ENCODE results near the gene NPAS3. TPM values are rescaled to one million over a fixed set of nuclear protein-coding genes. Genes with fewer than 3 reads are reported as not detected.

The NPAS3 gene
- total and polyA plus RNA-seq, 10 donors = 0.13 to 9.5 (median 2.9) TPM

- no peaks in the 10 kb centered on the region for H3K36me3 ChIP-seq
- peaks cover 0 to 21% (median 10%) of the 10 kb centered on the region in 8 donors for H3K9me3 ChIP-seq
- H3K27ac ChIP-seq = no peak overlapping the region
- H3K27me3 ChIP-seq (replicated peaks in 1 of 7) = no peaks in the 10 kb centered on the region
- WGBS, 5 donors = 88 to 95% (median 92%) methylated on average over 4 of the region's 4 CpGs
- intact Hi-C loops (cut with DNase I; ENCODE audit: low total_unique reads) = no loop called here
- no peak overlapping the region for H3K4me3 ChIP-seq
- no peaks in the 10 kb centered on the region for H3K4me1 ChIP-seq
- DNase-seq = no peak
- no peak for TF ChIP-seq POLR2AphosphoS5 (IDR thresholded peaks at IDR 0.05)
- TF ChIP-seq POLR2A (IDR thresholded peaks at IDR 0.05) = no peak
- TF ChIP-seq, protein P1, sequence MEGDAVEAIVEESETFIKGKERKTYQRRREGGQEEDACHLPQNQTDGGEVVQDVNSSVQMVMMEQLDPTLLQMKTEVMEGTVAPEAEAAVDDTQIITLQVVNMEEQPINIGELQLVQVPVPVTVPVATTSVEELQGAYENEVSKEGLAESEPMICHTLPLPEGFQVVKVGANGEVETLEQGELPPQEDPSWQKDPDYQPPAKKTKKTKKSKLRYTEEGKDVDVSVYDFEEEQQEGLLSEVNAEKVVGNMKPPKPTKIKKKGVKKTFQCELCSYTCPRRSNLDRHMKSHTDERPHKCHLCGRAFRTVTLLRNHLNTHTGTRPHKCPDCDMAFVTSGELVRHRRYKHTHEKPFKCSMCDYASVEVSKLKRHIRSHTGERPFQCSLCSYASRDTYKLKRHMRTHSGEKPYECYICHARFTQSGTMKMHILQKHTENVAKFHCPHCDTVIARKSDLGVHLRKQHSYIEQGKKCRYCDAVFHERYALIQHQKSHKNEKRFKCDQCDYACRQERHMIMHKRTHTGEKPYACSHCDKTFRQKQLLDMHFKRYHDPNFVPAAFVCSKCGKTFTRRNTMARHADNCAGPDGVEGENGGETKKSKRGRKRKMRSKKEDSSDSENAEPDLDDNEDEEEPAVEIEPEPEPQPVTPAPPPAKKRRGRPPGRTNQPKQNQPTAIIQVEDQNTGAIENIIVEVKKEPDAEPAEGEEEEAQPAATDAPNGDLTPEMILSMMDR (IDR thresholded peaks at IDR 0.05 in 8 of 11, conservative IDR thresholded peaks at IDR 0.05 in 3 of 11) = no peak
These were observed 255.9 kb downstream of the NPAS3 start for GRCh38 chr14:33194551-33194950.

- Histone ChIP-seq H3K9me3 (peaks cover 0 to 21% (median 10%) of the 10 kb centered on the region in 8 donors), H3K4me1 (no peaks in the 10 kb centered on the region), H3K4me3 (no peak overlapping the region), H3K36me3 (no peaks in the 10 kb centered on the region), H3K27me3 (replicated peaks in 1 of 7) (no peaks in the 10 kb centered on the region), H3K27ac (no peak overlapping the region)
- TF ChIP-seq, protein P1 (IDR thresholded peaks at IDR 0.05 in 8 of 11, conservative IDR thresholded peaks at IDR 0.05 in 3 of 11) = no peak
- TF ChIP-seq POLR2AphosphoS5 (IDR thresholded peaks at IDR 0.05) (no peak), POLR2A (IDR thresholded peaks at IDR 0.05) (no peak)
- 95 to 98% (median 96%) methylated on average over 6 to 25 of the region's 25 CpGs for WGBS, 5 donors
- intact Hi-C loops (cut with DNase I; ENCODE audit: low total_unique reads) = no loop called here
- DNase-seq = no peak
These were observed 260.0 kb downstream of the NPAS3 start for GRCh38 chr14:33198684-33199083.

DNA sequence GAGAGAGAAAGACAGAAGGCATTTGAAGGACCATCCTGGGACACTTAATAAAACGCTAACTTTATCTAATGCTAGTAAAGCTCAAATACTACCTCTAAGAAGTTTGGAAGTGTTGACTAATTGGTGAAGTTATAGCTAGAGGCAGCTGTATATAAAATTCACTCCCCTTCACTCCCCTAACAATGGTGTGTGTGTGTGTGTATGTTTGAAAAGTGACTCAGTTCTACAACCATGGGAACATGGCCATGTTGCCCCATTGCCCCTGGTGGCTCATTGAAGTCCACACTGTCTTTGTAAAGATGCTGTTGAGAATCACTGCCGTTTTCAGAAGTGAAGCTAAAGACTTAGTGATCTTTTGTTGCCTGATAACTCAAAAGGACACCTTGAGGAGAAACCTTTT is 262.4 kb downstream of the NPAS3 start:
- H3K9me3 ChIP-seq = peaks cover 0 to 21% (median 10%) of the 10 kb centered on the region in 8 donors
- 82 to 92% (median 83%) methylated on average over 2 of the region's 2 CpGs for WGBS, 5 donors
- H3K4me3 ChIP-seq = no peak overlapping the region
- TF ChIP-seq POLR2AphosphoS5 (IDR thresholded peaks at IDR 0.05) (no peak), POLR2A (IDR thresholded peaks at IDR 0.05) (no peak)
- TF ChIP-seq, protein P1 (IDR thresholded peaks at IDR 0.05 in 8 of 11, conservative IDR thresholded peaks at IDR 0.05 in 3 of 11) = no peak
- DNase-seq = no peak
- no peaks in the 10 kb centered on the region for H3K36me3 ChIP-seq
- H3K27ac ChIP-seq = no peak overlapping the region
- intact Hi-C loops (cut with DNase I; ENCODE audit: low total_unique reads) = no loop called here
- H3K4me1 ChIP-seq = no peaks in the 10 kb centered on the region
- no peaks in the 10 kb centered on the region for H3K27me3 ChIP-seq (replicated peaks in 1 of 7)

GRCh38 chr14:33206981-33207380 is 268.3 kb downstream of the NPAS3 start:
- no peak for TF ChIP-seq POLR2A (IDR thresholded peaks at IDR 0.05)
- TF ChIP-seq, protein P1 (IDR thresholded peaks at IDR 0.05 in 8 of 11, conservative IDR thresholded peaks at IDR 0.05 in 3 of 11) = no peak
- no peak for TF ChIP-seq POLR2AphosphoS5 (IDR thresholded peaks at IDR 0.05)
- WGBS, 5 donors = 59 to 73% (median 69%) methylated on average over 5 of the region's 5 CpGs
- Histone ChIP-seq H3K4me3 (no peak overlapping the region), H3K9me3 (no peaks in the 10 kb centered on the region), H3K36me3 (no peaks in the 10 kb centered on the region), H3K27me3 (replicated peaks in 1 of 7) (no peaks in the 10 kb centered on the region), H3K4me1 (no peaks in the 10 kb centered on the region), H3K27ac (no peak overlapping the region)
- intact Hi-C loops (cut with DNase I; ENCODE audit: low total_unique reads) = no loop called here
- no peak for DNase-seq
